MM.1S (cell line): ENCODE measurements around the gene GPR42.
"Not testable (repeated sequence)": the region's sequence is repeated elsewhere in the genome, so short reads cannot be mapped to it uniquely, and the experiment has no call there.

Experiments
- DNase-seq: peaks from one replicate; pipeline ENCODE4 v3.0.0-alpha.2; 2015
- H2AFZ ChIP-seq: fragments of 300-600 bp; sonication (generic); 2 replicates; pipeline ENCODE4 v1.6.0; 2016; ENCODE audit warnings: antibody characterized with exemption, low read length
- H3F3A ChIP-seq: fragments of 300-600 bp; sonication (generic); 2 replicates; pipeline ENCODE4 v1.6.1; 2016; ENCODE audit warnings: mild to moderate bottlenecking, antibody characterized with exemption, low read length, moderate library complexity, mixed read lengths; ENCODE audit not compliant: insufficient read depth
- H3K27ac ChIP-seq: fragments of 300-600 bp; sonication (generic); 2 replicates; pipeline ENCODE4 v1.5.1; 2016; ENCODE audit warnings: mild to moderate bottlenecking, low read length
- H3K27me3 ChIP-seq: fragments of 300-600 bp; sonication (generic); replicated peaks from 2 replicates; pipeline ENCODE4 v1.6.0; 2016; ENCODE audit warnings: low read length; ENCODE audit not compliant: insufficient read depth
- H3K36me3 ChIP-seq: fragments of 300-600 bp; sonication (generic); replicated peaks from 2 replicates; pipeline ENCODE4 v1.6.1; 2016; ENCODE audit warnings: mild to moderate bottlenecking, low read length, mixed read lengths; ENCODE audit not compliant: insufficient read depth
- H3K4me1 ChIP-seq: fragments of 300-600 bp; sonication (generic); 2 replicates; pipeline ENCODE4 v1.6.1; 2016; ENCODE audit warnings: low read length, mixed read lengths
- H3K4me2 ChIP-seq: fragments of 300-600 bp; sonication (generic); 2 replicates; pipeline ENCODE4 v1.6.0; 2016; ENCODE audit warnings: low read depth, low read length
- H3K4me3 ChIP-seq: fragments of 300-600 bp; sonication (generic); 2 replicates; pipeline ENCODE4 v1.5.1; 2016; ENCODE audit warnings: low read length, mixed read lengths
- H3K79me2 ChIP-seq: fragments of 300-600 bp; sonication (generic); 2 replicates; pipeline ENCODE4 v1.6.1; 2016; ENCODE audit warnings: mixed run types, low read length, mixed read lengths
- H3K9ac ChIP-seq: fragments of 300-600 bp; sonication (generic); 2 replicates; pipeline ENCODE4 v1.6.1; 2016; ENCODE audit warnings: low read length, mixed read lengths
- H3K9me2 ChIP-seq: fragments of 300-600 bp; sonication (generic); replicated peaks from 2 replicates; pipeline ENCODE4 v1.6.1; 2016; ENCODE audit warnings: mild to moderate bottlenecking, low read length, mixed read lengths; ENCODE audit not compliant: insufficient read depth
- H3K9me3 ChIP-seq: fragments of 300-600 bp; sonication (generic); replicated peaks from 2 replicates; pipeline ENCODE4 v1.6.1; 2016; ENCODE audit warnings: mild to moderate bottlenecking, low read length, mixed read lengths; ENCODE audit not compliant: insufficient read depth
- H4K20me1 ChIP-seq: fragments of 300-600 bp; sonication (generic); 2 replicates; pipeline ENCODE4 v1.6.1; 2016; ENCODE audit warnings: mild to moderate bottlenecking, low read length, moderate library complexity, mixed read lengths; ENCODE audit not compliant: insufficient read depth
- EZH2 ChIP-seq: fragments of 300-600 bp; sonication (generic); optimal IDR thresholded peaks from 2 replicates; pipeline ENCODE3; 2017; ENCODE audit warnings: low read depth, mild to moderate bottlenecking, antibody characterized with exemption, low read length, mixed read lengths
- EZH2phosphoT487 ChIP-seq: fragments of 300-600 bp; sonication (generic); IDR thresholded peaks from 2 replicates; pipeline ENCODE4 v1.6.1; 2018; ENCODE audit warnings: antibody characterized with exemption, low read length
- TF ChIP-seq, protein P1 (sequence below): fragments of 300-600 bp; sonication (generic); IDR thresholded peaks from 2 replicates; pipeline ENCODE4 v1.5.1; 2016; ENCODE audit warnings: antibody characterized with exemption, low read length, mixed read lengths

Gene GPR42

DNA sequence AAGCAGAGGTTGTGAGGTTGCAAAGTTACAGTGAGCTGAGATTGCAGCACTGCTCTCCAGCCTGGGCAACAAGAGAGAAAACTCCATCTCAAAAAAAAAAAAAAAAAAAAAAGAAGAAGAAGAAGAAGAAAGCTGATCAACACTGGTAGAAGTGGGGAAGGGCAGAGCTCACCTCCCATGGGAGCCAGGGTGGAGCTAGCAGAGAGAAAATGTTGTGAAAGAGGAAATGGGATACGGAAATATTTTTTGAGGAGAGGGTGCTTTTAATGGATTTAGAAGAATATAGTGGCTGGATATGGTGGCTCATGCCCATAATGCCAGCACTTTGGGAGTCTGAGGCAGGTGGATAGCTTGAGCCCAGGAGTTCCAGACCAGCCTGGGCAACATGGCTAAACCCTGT is 6.8 kb downstream of the GPR42 start:
- Histone ChIP-seq H3K9me3 (no peaks in the 10 kb centered on the region), H3K9me2 (no peaks in the 10 kb centered on the region), H3K36me3 (no peaks in the 10 kb centered on the region), H3F3A (no peaks in the 10 kb centered on the region), H2AFZ (no peak overlapping the region), H4K20me1 (no peaks in the 10 kb centered on the region), H3K9ac (no peak overlapping the region), H3K4me1 (no peaks in the 10 kb centered on the region), H3K4me3 (no peak overlapping the region), H3K27me3 (peaks cover 53% of the 10 kb centered on the region), H3K4me2 (no peak overlapping the region), H3K79me2 (no peaks in the 10 kb centered on the region), H3K27ac (no peak overlapping the region)
- no peak for TF ChIP-seq EZH2
- TF ChIP-seq, protein P1, sequence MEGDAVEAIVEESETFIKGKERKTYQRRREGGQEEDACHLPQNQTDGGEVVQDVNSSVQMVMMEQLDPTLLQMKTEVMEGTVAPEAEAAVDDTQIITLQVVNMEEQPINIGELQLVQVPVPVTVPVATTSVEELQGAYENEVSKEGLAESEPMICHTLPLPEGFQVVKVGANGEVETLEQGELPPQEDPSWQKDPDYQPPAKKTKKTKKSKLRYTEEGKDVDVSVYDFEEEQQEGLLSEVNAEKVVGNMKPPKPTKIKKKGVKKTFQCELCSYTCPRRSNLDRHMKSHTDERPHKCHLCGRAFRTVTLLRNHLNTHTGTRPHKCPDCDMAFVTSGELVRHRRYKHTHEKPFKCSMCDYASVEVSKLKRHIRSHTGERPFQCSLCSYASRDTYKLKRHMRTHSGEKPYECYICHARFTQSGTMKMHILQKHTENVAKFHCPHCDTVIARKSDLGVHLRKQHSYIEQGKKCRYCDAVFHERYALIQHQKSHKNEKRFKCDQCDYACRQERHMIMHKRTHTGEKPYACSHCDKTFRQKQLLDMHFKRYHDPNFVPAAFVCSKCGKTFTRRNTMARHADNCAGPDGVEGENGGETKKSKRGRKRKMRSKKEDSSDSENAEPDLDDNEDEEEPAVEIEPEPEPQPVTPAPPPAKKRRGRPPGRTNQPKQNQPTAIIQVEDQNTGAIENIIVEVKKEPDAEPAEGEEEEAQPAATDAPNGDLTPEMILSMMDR = no peak
- DNase-seq = no peak

DNA sequence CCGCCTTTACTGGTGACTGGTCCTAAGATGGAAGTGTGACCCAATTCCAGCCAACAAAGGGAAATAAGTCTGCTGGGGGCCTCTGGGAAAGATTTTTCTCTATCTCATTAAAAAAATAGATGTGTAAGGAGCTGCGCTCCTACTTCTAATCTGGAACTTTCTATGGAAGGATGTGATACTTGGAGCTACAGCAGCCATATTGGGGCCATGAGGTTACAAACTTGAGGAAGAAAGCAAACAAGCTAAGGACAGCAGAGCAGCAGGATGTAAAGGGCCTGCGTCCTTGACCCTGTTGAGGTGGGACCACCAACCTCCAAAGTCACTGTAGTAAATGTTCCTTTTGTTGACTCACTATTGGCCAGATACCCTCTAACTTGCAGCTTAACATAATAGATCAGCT is 7.5 kb downstream of the GPR42 start:
- Histone ChIP-seq H3K79me2 (no peaks in the 10 kb centered on the region), H4K20me1 (no peaks in the 10 kb centered on the region), H3K36me3 (no peaks in the 10 kb centered on the region), H3F3A (no peaks in the 10 kb centered on the region), H2AFZ (no peak overlapping the region), H3K9me2 (no peaks in the 10 kb centered on the region), H3K4me2 (no peak overlapping the region), H3K4me1 (no peaks in the 10 kb centered on the region), H3K27ac (no peak overlapping the region), H3K4me3 (no peak overlapping the region), H3K27me3 (peaks cover 53% of the 10 kb centered on the region), H3K9ac (no peak overlapping the region), H3K9me3 (no peaks in the 10 kb centered on the region)
- TF ChIP-seq EZH2phosphoT487 (no peak), EZH2 (no peak)
- TF ChIP-seq, protein P1 = no peak
- DNase-seq = no peak

DNA sequence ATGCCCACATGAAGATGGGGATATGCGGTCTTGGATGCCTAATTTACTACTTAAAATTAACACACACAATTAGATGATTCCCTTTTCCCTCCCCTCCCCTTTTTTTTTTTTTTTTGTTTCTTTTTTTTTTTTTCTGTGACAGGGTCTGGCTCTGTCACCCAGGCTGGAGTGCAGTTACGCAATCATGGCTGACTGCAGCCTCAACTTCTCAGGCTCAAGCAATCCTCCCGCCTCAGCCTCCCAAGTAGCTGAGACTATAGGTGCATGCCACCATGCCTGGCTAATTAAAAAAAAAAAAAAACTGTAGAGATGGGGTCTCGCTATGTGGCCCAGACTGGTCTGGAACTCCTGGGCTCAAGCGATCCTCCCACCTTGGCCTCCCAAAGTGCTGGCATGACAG is 8.7 kb downstream of the GPR42 start:
- H2AFZ ChIP-seq, H4K20me1 ChIP-seq: not testable (repeated sequence)

DNA sequence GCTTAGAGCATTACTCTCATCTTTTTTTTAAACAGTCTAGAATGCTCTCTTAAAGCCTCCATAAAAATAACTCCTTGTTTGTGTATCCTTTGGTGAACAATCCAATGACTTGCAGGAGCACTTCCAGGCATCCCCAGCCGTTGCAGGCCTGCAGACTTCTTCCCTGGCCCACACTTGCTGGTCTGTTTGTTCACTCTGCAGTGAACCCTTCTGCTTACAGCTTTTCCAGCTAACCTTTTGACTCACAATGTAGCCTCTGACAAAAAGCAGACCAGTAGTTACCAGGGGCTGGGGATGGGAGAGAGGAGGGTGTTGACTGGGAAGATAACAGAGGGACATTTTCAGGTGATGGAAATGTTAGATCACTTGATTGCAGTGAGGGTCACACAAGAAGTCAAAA is 9.1 kb downstream of the GPR42 start:
- H3K4me1 ChIP-seq = no peaks in the 10 kb centered on the region
- H4K20me1 ChIP-seq = no peaks in the 10 kb centered on the region
- no peak overlapping the region for H3K4me2 ChIP-seq
- H3K9me2 ChIP-seq = no peaks in the 10 kb centered on the region
- H3F3A ChIP-seq = no peaks in the 10 kb centered on the region
- H3K27me3 ChIP-seq = peaks cover 50% of the 10 kb centered on the region
- TF ChIP-seq EZH2 = no peak
- no peaks in the 10 kb centered on the region for H3K36me3 ChIP-seq
- no peak overlapping the region for H3K4me3 ChIP-seq
- no peak for DNase-seq
- H2AFZ ChIP-seq = no peak overlapping the region
- H3K9ac ChIP-seq = no peak overlapping the region
- no peak overlapping the region for H3K27ac ChIP-seq
- no peaks in the 10 kb centered on the region for H3K79me2 ChIP-seq
- no peaks in the 10 kb centered on the region for H3K9me3 ChIP-seq

More for the DNA sequence above, 8.7 kb downstream of the GPR42 start:
- H3K79me2 ChIP-seq, DNase-seq, H3K27ac ChIP-seq, H3K36me3 ChIP-seq, H3K9me3 ChIP-seq, H3F3A ChIP-seq, H3K4me3 ChIP-seq, H3K4me2 ChIP-seq, H3K9me2 ChIP-seq, H3K4me1 ChIP-seq, H3K9ac ChIP-seq: not testable (repeated sequence)
- H3K27me3 ChIP-seq = peaks cover 54% of the 10 kb centered on the region
